HCT116 (cell line): Measurements from ENCODE around the gene KIRREL1. TPM values are rescaled to one million over a fixed set of nuclear protein-coding genes. Genes with fewer than 3 reads are reported as not detected.

Experiments
- ATAC-seq: fragments of 200-7000 bp; cut with Tn5 transposase; 2 replicates; pipeline ENCODE4 v1.9.1; 2020; ENCODE audit warnings: mild to moderate bottlenecking, moderate library complexity
- BruUV-seq: library from RNA; stranded (reverse); fragments of 400-500 nt; replicated peaks from 2 replicates; lab custom pipeline; 2021; lab: Mats Ljungman, UMichigan
- CTCF ChIA-PET: fragments of 300-600 bp; sonication (Branson Sonifier 250); formaldehyde crosslinking; loops from one replicate; lab custom pipeline; 2021; ENCODE audit warnings: antibody characterized with exemption; lab: Charles Lee
- POLR2A ChIA-PET: fragments of 300-600, 350-600 bp; sonication (Branson Sonifier 250); formaldehyde crosslinking; loops from one replicate; lab custom pipeline; 2021; ENCODE audit warnings: antibody characterized with exemption; lab: Charles Lee
- RAD21 ChIA-PET, 2 experiments: fragments of 300-600 bp; sonication (Branson Sonifier 250); formaldehyde crosslinking; loops; one replicate each; lab custom pipeline; 2023; ENCODE audit warnings: low total read pairs in 2 of 2; ENCODE audit not compliant: uncharacterized antibody in 2 of 2, unreplicated experiment in 2 of 2, low non-redundant PET in 1 of 2; lab: Charles Lee
- DNase-seq: peaks from one replicate; pipeline ENCODE4 v3.0.0-alpha.2; 2010; ENCODE audit warnings: low read depth, low spot score
- H2AFZ ChIP-seq: fragments of 200-600 bp; shearing (Covaris generic), sonication (generic); 2 replicates; pipeline ENCODE4 v1.6.1; 2017; ENCODE audit warnings: low read depth, mixed run types, mixed read lengths, antibody characterized with exemption, low read length; ENCODE audit not compliant: poor library complexity, severe bottlenecking
- H3K27ac ChIP-seq: 2 replicates; pipeline ENCODE4 v1.5.1; 2012; ENCODE audit warnings: low read depth, low read length
- H3K27me3 ChIP-seq: fragments of 200-600 bp; sonication (generic); 2 replicates; pipeline ENCODE4 v1.6.1; 2016; ENCODE audit warnings: mixed run types, low read length, mixed read lengths; ENCODE audit not compliant: insufficient read depth
- H3K36me3 ChIP-seq, 2 experiments: fragments of 200-500 bp in 1 of 2; fragments of 200-600 bp in 1 of 2; sonication (Bioruptor generic) in 1 of 2; sonication (generic) in 1 of 2; 2 replicates each; pipeline versions ENCODE4 v1.5.1 to v1.6.1; 2014 to 2016; ENCODE audit warnings: low read length in 2 of 2, inconsistent platforms in 1 of 2, mixed read lengths in 1 of 2, mixed run types in 1 of 2; ENCODE audit not compliant: insufficient read depth in 2 of 2, control insufficient read depth in 1 of 2
- H3K4me1 ChIP-seq, 2 experiments: fragments of 200-600 bp in 1 of 2; sonication (generic) in 1 of 2; 2 replicates each; pipeline versions ENCODE4 v1.5.1 to v1.6.1; 2012 to 2017; ENCODE audit warnings: low read length in 2 of 2, inconsistent platforms in 1 of 2, mild to moderate bottlenecking in 1 of 2, mixed read lengths in 1 of 2, mixed run types in 1 of 2, moderate library complexity in 1 of 2; ENCODE audit not compliant: insufficient read depth in 2 of 2, control insufficient read depth in 1 of 2
- H3K4me2 ChIP-seq: fragments of 200-600 bp; sonication (generic); 2 replicates; pipeline ENCODE4 v1.6.1; 2017; ENCODE audit warnings: mixed run types, low read length, mixed read lengths
- H3K4me3 ChIP-seq, 2 experiments: fragments of 200-600 bp in 1 of 2; sonication (generic) in 1 of 2; replicated peaks in 1 of 2; 2 replicates each; pipeline ENCODE4 v1.5.1; 2011 to 2016; ENCODE audit warnings: low read length in 2 of 2, control low read depth in 1 of 2, low read depth in 1 of 2, mild to moderate bottlenecking in 1 of 2, mixed read lengths in 1 of 2, mixed run types in 1 of 2
- H3K79me2 ChIP-seq: fragments of 200-600 bp; sonication (generic); 2 replicates; pipeline ENCODE4 v1.6.1; 2017; ENCODE audit warnings: mild to moderate bottlenecking, mixed run types, low read length, moderate library complexity, mixed read lengths; ENCODE audit not compliant: insufficient read depth
- H3K9ac ChIP-seq: fragments of 200-600 bp; sonication (generic); 2 replicates; pipeline ENCODE4 v1.6.1; 2016; ENCODE audit warnings: low read length, mixed read lengths
- H3K9me2 ChIP-seq: fragments of 200-600 bp; sonication (generic), shearing (Covaris generic); 2 replicates; pipeline ENCODE4 v1.6.1; 2017; ENCODE audit warnings: mixed run types, mild to moderate bottlenecking, moderate library complexity; ENCODE audit not compliant: insufficient read depth
- H3K9me3 ChIP-seq, 2 experiments: fragments of 200-500 bp in 1 of 2; fragments of 200-600 bp in 1 of 2; sonication (Bioruptor generic) in 1 of 2; sonication (generic) in 1 of 2; 2 replicates each; pipeline ENCODE4 v1.6.1; 2014 to 2017; ENCODE audit warnings: low read length in 2 of 2, mixed read lengths in 2 of 2, inconsistent platforms in 1 of 2, low read depth in 1 of 2, mild to moderate bottlenecking in 1 of 2, mixed run types in 1 of 2, moderate library complexity in 1 of 2; ENCODE audit not compliant: control insufficient read depth in 1 of 2, insufficient read depth in 1 of 2
- H4K20me1 ChIP-seq: fragments of 200-600 bp; sonication (generic), shearing (Covaris generic); 2 replicates; pipeline ENCODE4 v1.6.1; 2017; ENCODE audit warnings: mixed run types, mild to moderate bottlenecking, moderate library complexity; ENCODE audit not compliant: insufficient read depth
- ATF3 ChIP-seq: IDR thresholded peaks from 2 replicates; pipeline ENCODE4 v1.6.1; 2012
- CEBPB ChIP-seq: IDR thresholded peaks from 2 replicates; pipeline ENCODE4 v1.6.1; 2012; ENCODE audit warnings: low read depth
- EGR1 ChIP-seq: IDR thresholded peaks from 2 replicates; pipeline ENCODE4 v1.6.1; 2012; ENCODE audit warnings: low read depth
- ELF1 ChIP-seq: IDR thresholded peaks from 2 replicates; pipeline ENCODE4 v1.6.1; 2012; ENCODE audit warnings: low read depth, borderline replicate concordance
- EZH2 ChIP-seq: fragments of 200-600 bp; sonication (generic); IDR thresholded peaks from 2 replicates; pipeline ENCODE4 v1.6.1; 2017; ENCODE audit warnings: antibody characterized with exemption, mixed run types
- MAX ChIP-seq: IDR thresholded peaks from 2 replicates; pipeline ENCODE4 v1.6.1; 2012
- RAD21 ChIP-seq: IDR thresholded peaks from 2 replicates; pipeline ENCODE4 v1.6.1; 2012; ENCODE audit warnings: low read depth, mild to moderate bottlenecking
- SP1 ChIP-seq: IDR thresholded peaks from 2 replicates; pipeline ENCODE4 v1.6.1; 2012; ENCODE audit warnings: low read depth
- TCF7L2 ChIP-seq: IDR thresholded peaks from 2 replicates; pipeline ENCODE4 v1.7.0; 2011; ENCODE audit warnings: borderline replicate concordance, inconsistent platforms; ENCODE audit not compliant: insufficient read depth, insufficient read length; ENCODE audit errors: extremely low read depth
- YY1 ChIP-seq: IDR thresholded peaks from 2 replicates; pipeline ENCODE4 v1.6.1; 2011; ENCODE audit warnings: low read length, low read depth, moderate library complexity, mild to moderate bottlenecking; ENCODE audit not compliant: insufficient replicate concordance; ENCODE audit errors: extremely low read depth
- ZBTB33 ChIP-seq: IDR thresholded peaks from 2 replicates; pipeline ENCODE4 v1.6.1; 2011; ENCODE audit warnings: mild to moderate bottlenecking, low read length, moderate library complexity; ENCODE audit not compliant: insufficient replicate concordance; ENCODE audit errors: extremely low read depth
- ZFX ChIP-seq: fragments of 450-650 bp; IDR thresholded peaks from 2 replicates; pipeline ENCODE4 v1.6.1; 2017
- intact Hi-C: fragments of 100-400 bp; cut with micrococcal nuclease; formaldehyde crosslinking; loops from 2 replicates; pipeline ENCODE4 v1.10.0; 2022
- total RNA-seq: library from RNA; stranded (reverse); gene quantifications from one replicate; pipeline ENCODE4 v1.2.1, GENCODE V29; 2021; ENCODE audit not compliant: unreplicated experiment

The KIRREL1 gene
- total RNA-seq, 1 experiment from 2014 or later: 20.0 TPM

- Histone ChIP-seq H3K9ac (no peak overlapping the region), H3K9me3 (no peaks in the 10 kb centered on the region), H3K27ac (no peak overlapping the region), H3K79me2 (peaks cover 100% of the 10 kb centered on the region), H3K36me3 (no peaks in the 10 kb centered on the region), H3K9me2 (no peaks in the 10 kb centered on the region), H3K4me1 (peaks cover 40 to 68% of the 10 kb centered on the region in 2 experiments), H2AFZ (no peak overlapping the region), H4K20me1 (no peaks in the 10 kb centered on the region), H3K4me2 (no peak overlapping the region), H3K27me3 (no peaks in the 10 kb centered on the region), H3K4me3 (no peak overlapping the region)
- ChIA-PET RAD21 (no interaction called here), POLR2A (interaction anchor here (1.0 kb wide), 1 partner anchor 12 kb away, joined by 3 read pairs; no protein-coding TSS in a partner anchor), CTCF (interaction anchor here (0.9 to 1.4 kb wide), 4 partner anchors 12 to 115 kb away, joined by 3 to 5 read pairs (median 4); no protein-coding TSS in a partner anchor)
- no peak for ATAC-seq
- no TSS peak for BruUV-seq
- intact Hi-C loops: no loop called here
- TF ChIP-seq EGR1: no peak
- TF ChIP-seq RAD21: no peak
- TF ChIP-seq EZH2: no peak
- no peak for TF ChIP-seq YY1
- no peak for TF ChIP-seq SP1
- TF ChIP-seq MAX: no peak
- no peak for TF ChIP-seq ATF3
- no peak for TF ChIP-seq ELF1
- DNase-seq: no peak
Observed at GRCh38 chr1:158007180-158007579, 13.7 kb downstream of the KIRREL1 start.

- no TSS peak for BruUV-seq
- Histone ChIP-seq H3K9ac (no peak overlapping the region), H3K27me3 (no peaks in the 10 kb centered on the region), H3K9me2 (no peaks in the 10 kb centered on the region), H3K4me2 (peak overlapping the region; percentile 85), H3K4me1 (peaks cover 39 to 66% of the 10 kb centered on the region in 2 experiments), H3K79me2 (peaks cover 100% of the 10 kb centered on the region), H3K36me3 (no peaks in the 10 kb centered on the region), H3K4me3 (no peak overlapping the region), H4K20me1 (no peaks in the 10 kb centered on the region), H2AFZ (no peak overlapping the region), H3K9me3 (no peaks in the 10 kb centered on the region), H3K27ac (no peak overlapping the region)
- no peak for DNase-seq
- ChIA-PET POLR2A (interaction anchor here (1.0 kb wide), 1 partner anchor 11 kb away, joined by 3 read pairs; no protein-coding TSS in a partner anchor), RAD21 (no interaction called here), CTCF (interaction anchor here (0.9 to 1.4 kb wide), 4 partner anchors 12 to 114 kb away, joined by 3 to 5 read pairs (median 4); no protein-coding TSS in a partner anchor)
- intact Hi-C loops: no loop called here
- ATAC-seq: no peak
- no peak for TF ChIP-seq TCF7L2
- TF ChIP-seq ELF1: no peak
- TF ChIP-seq CEBPB: no peak
- TF ChIP-seq ZBTB33: no peak
- TF ChIP-seq ZFX: no peak
- no peak for TF ChIP-seq EGR1
- TF ChIP-seq, all 23 proteins: peak for 0
Observed at GRCh38 chr1:158007667-158008386, 14.4 kb downstream of the KIRREL1 start.
